ENCODE measurements around the gene SRPK3.

SRPK3 gene

GRCh38 chrX:153772316-153773217 is 8.3 kb upstream of the SRPK3 start:
- peaks cover 44% of the 10 kb centered on the region; the same call in 1 of the 2 replicates for H3K9me3 ChIP-seq (ENCODE audit: control insufficient read depth, insufficient read depth, low read depth, low read length)
- no peaks in the 10 kb centered on the region for H3K36me3 ChIP-seq (ENCODE audit: control insufficient read depth, insufficient read depth, low read length)
- no peaks in the 10 kb centered on the region for H3K27me3 ChIP-seq (ENCODE audit: control insufficient read depth, insufficient read depth, low read length)
- H3K27ac ChIP-seq (ENCODE audit: low read depth, low read length): no peak overlapping the region
- peaks cover 3% of the 10 kb centered on the region; the same call in 1 of the 2 replicates for H3K4me1 ChIP-seq (ENCODE audit: control insufficient read depth, insufficient read depth, low read length)
- H3K4me3 ChIP-seq (ENCODE audit: low read depth, low read length): no peak overlapping the region
- no peak overlapping the region for H3K9ac ChIP-seq (ENCODE audit: low read length)

- Histone ChIP-seq H3K36me3 (ENCODE audit: control insufficient read depth, insufficient read depth, low read length) (no peaks in the 10 kb centered on the region), H3K9ac (ENCODE audit: low read length) (no peak overlapping the region), H3K9me3 (ENCODE audit: control insufficient read depth, insufficient read depth, low read depth, low read length) (peaks cover 44% of the 10 kb centered on the region; the same call in 1 of the 2 replicates), H3K4me3 (ENCODE audit: low read depth, low read length) (no peak overlapping the region), H3K27ac (ENCODE audit: low read depth, low read length) (no peak overlapping the region), H3K27me3 (ENCODE audit: control insufficient read depth, insufficient read depth, low read length) (no peaks in the 10 kb centered on the region), H3K4me1 (ENCODE audit: control insufficient read depth, insufficient read depth, low read length) (peaks cover 3% of the 10 kb centered on the region; the same call in 1 of the 2 replicates)
Observed at GRCh38 chrX:153773218-153773611, 7.6 kb upstream of the SRPK3 start.

DNA sequence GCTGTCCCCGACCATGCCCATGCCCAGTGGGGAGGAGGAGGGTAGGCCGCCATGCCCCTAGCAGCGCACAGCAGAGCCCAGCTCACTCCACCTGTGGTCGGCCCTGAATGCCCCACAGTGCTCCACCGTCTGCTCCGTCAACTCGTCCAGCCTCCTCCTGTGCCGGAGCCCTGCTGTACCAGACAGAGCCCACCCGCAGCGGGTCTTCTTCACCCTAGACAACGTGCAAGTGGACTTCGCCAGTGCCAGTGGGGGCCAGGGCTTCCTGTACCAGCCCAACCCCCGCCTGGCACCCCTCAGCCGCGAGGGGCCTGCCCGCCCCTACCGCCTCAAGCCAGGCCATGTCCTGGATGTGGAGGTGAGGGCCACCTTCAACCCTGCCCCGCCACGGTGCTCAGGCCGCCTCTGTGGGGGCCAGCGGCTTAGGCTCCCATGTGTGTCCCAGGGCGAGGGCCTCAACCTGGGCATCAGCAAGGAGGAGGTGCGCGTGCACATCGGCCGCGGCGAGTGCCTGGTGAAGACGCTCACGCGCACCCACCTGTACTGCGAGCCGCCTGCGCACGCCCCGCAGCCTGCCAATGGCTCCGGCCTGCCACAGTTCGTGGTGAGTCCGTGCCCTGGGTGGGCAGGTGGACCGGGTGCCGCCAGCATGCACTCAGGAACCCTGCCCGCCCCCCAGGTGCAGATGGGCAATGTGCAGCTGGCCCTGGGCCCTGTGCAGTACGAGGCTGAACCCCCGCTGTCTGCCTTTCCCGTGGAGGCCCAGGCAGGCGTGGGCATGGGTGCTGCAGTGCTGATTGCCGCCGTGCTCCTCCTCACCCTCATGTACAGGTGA is 6.9 kb upstream of the SRPK3 start:
- Histone ChIP-seq H3K4me1 (ENCODE audit: control insufficient read depth, insufficient read depth, low read length) (peaks cover 3% of the 10 kb centered on the region; the same call in 1 of the 2 replicates), H3K9ac (ENCODE audit: low read length) (no peak overlapping the region), H3K27me3 (ENCODE audit: control insufficient read depth, insufficient read depth, low read length) (no peaks in the 10 kb centered on the region), H3K27ac (ENCODE audit: low read depth, low read length) (no peak overlapping the region), H3K9me3 (ENCODE audit: control insufficient read depth, insufficient read depth, low read depth, low read length) (peaks cover 42% of the 10 kb centered on the region; the same call in 1 of the 2 replicates), H3K4me3 (ENCODE audit: low read depth, low read length) (no peak overlapping the region), H3K36me3 (ENCODE audit: control insufficient read depth, insufficient read depth, low read length) (no peaks in the 10 kb centered on the region)

- H3K9ac ChIP-seq (ENCODE audit: low read length): no peak overlapping the region
- no peak overlapping the region for H3K4me3 ChIP-seq (ENCODE audit: low read depth, low read length)
- H3K27ac ChIP-seq (ENCODE audit: low read depth, low read length): no peak overlapping the region
- peaks cover 3% of the 10 kb centered on the region; the same call in 1 of the 2 replicates for H3K4me1 ChIP-seq (ENCODE audit: control insufficient read depth, insufficient read depth, low read length)
- H3K9me3 ChIP-seq (ENCODE audit: control insufficient read depth, insufficient read depth, low read depth, low read length): peaks cover 36% of the 10 kb centered on the region; the same call in 1 of the 2 replicates
- no peaks in the 10 kb centered on the region for H3K27me3 ChIP-seq (ENCODE audit: control insufficient read depth, insufficient read depth, low read length)
- H3K36me3 ChIP-seq (ENCODE audit: control insufficient read depth, insufficient read depth, low read length): no peaks in the 10 kb centered on the region
Observed at GRCh38 chrX:153774576-153775292, 6.1 kb upstream of the SRPK3 start.

GRCh38 chrX:153775293-153776119 is 5.3 kb upstream of the SRPK3 start:
- H3K9me3 ChIP-seq (ENCODE audit: control insufficient read depth, insufficient read depth, low read depth, low read length): peaks cover 36% of the 10 kb centered on the region; the same call in 1 of the 2 replicates
- H3K4me1 ChIP-seq (ENCODE audit: control insufficient read depth, insufficient read depth, low read length): peaks cover 3% of the 10 kb centered on the region; the same call in 1 of the 2 replicates
- no peak overlapping the region for H3K27ac ChIP-seq (ENCODE audit: low read depth, low read length)
- H3K27me3 ChIP-seq (ENCODE audit: control insufficient read depth, insufficient read depth, low read length): no peaks in the 10 kb centered on the region
- no peaks in the 10 kb centered on the region for H3K36me3 ChIP-seq (ENCODE audit: control insufficient read depth, insufficient read depth, low read length)
- H3K4me3 ChIP-seq (ENCODE audit: low read depth, low read length): no peak overlapping the region
- no peak overlapping the region for H3K9ac ChIP-seq (ENCODE audit: low read length)

GRCh38 chrX:153776120-153776599 is 4.7 kb upstream of the SRPK3 start:
- Histone ChIP-seq H3K9ac (ENCODE audit: low read length) (no peak overlapping the region), H3K36me3 (ENCODE audit: control insufficient read depth, insufficient read depth, low read length) (no peaks in the 10 kb centered on the region), H3K4me3 (ENCODE audit: low read depth, low read length) (no peak overlapping the region), H3K9me3 (ENCODE audit: control insufficient read depth, insufficient read depth, low read depth, low read length) (peaks cover 31% of the 10 kb centered on the region; the same call in 1 of the 2 replicates), H3K4me1 (ENCODE audit: control insufficient read depth, insufficient read depth, low read length) (peaks cover 3% of the 10 kb centered on the region; the same call in 1 of the 2 replicates), H3K27me3 (ENCODE audit: control insufficient read depth, insufficient read depth, low read length) (no peaks in the 10 kb centered on the region), H3K27ac (ENCODE audit: low read depth, low read length) (no peak overlapping the region)

- peaks cover 28% of the 10 kb centered on the region; the same call in 1 of the 2 replicates for H3K9me3 ChIP-seq (ENCODE audit: control insufficient read depth, insufficient read depth, low read depth, low read length)
- H3K4me1 ChIP-seq (ENCODE audit: control insufficient read depth, insufficient read depth, low read length): peaks cover 3% of the 10 kb centered on the region; the same call in 1 of the 2 replicates
- no peak overlapping the region for H3K4me3 ChIP-seq (ENCODE audit: low read depth, low read length)
- H3K27me3 ChIP-seq (ENCODE audit: control insufficient read depth, insufficient read depth, low read length): no peaks in the 10 kb centered on the region
- H3K36me3 ChIP-seq (ENCODE audit: control insufficient read depth, insufficient read depth, low read length): no peaks in the 10 kb centered on the region
- no peak overlapping the region for H3K27ac ChIP-seq (ENCODE audit: low read depth, low read length)
- no peak overlapping the region for H3K9ac ChIP-seq (ENCODE audit: low read length)
Observed at GRCh38 chrX:153776611-153777045, 4.2 kb upstream of the SRPK3 start.

- no peak overlapping the region for H3K4me3 ChIP-seq (ENCODE audit: low read depth, low read length)
- no peaks in the 10 kb centered on the region for H3K27me3 ChIP-seq (ENCODE audit: control insufficient read depth, insufficient read depth, low read length)
- H3K4me1 ChIP-seq (ENCODE audit: control insufficient read depth, insufficient read depth, low read length): peaks cover 3% of the 10 kb centered on the region; the same call in 1 of the 2 replicates
- H3K27ac ChIP-seq (ENCODE audit: low read depth, low read length): no peak overlapping the region
- no peaks in the 10 kb centered on the region for H3K36me3 ChIP-seq (ENCODE audit: control insufficient read depth, insufficient read depth, low read length)
- H3K9me3 ChIP-seq (ENCODE audit: control insufficient read depth, insufficient read depth, low read depth, low read length): peaks cover 22% of the 10 kb centered on the region; the same call in 1 of the 2 replicates
- no peak overlapping the region for H3K9ac ChIP-seq (ENCODE audit: low read length)
Observed at GRCh38 chrX:153777261-153778090, 3.4 kb upstream of the SRPK3 start.

- Histone ChIP-seq H3K4me1 (ENCODE audit: control insufficient read depth, insufficient read depth, low read length) (peaks cover 3% of the 10 kb centered on the region; the same call in 1 of the 2 replicates), H3K9ac (ENCODE audit: low read length) (no peak overlapping the region)
Observed at GRCh38 chrX:153778181-153778580, 2.7 kb upstream of the SRPK3 start.

More at GRCh38 chrX:153778181-153778580, 2.7 kb upstream of the SRPK3 start:
- Histone ChIP-seq H3K36me3 (ENCODE audit: control insufficient read depth, insufficient read depth, low read length) (no peaks in the 10 kb centered on the region), H3K27me3 (ENCODE audit: control insufficient read depth, insufficient read depth, low read length) (no peaks in the 10 kb centered on the region), H3K4me3 (ENCODE audit: low read depth, low read length) (no peak overlapping the region), H3K27ac (ENCODE audit: low read depth, low read length) (no peak overlapping the region), H3K9me3 (ENCODE audit: control insufficient read depth, insufficient read depth, low read depth, low read length) (peaks cover 23% of the 10 kb centered on the region; the same call in 1 of the 2 replicates)
